ENCODE data around the gene KMO. TPM values are rescaled to one million over a fixed set of nuclear protein-coding genes. Genes with fewer than 3 reads are reported as not detected.
A peak's percentile ranks its signal among the peaks of the same experiment; 100 is the strongest.

The KMO gene
- total RNA-seq, 1 donor from 2014 or later, result not detected

DNA sequence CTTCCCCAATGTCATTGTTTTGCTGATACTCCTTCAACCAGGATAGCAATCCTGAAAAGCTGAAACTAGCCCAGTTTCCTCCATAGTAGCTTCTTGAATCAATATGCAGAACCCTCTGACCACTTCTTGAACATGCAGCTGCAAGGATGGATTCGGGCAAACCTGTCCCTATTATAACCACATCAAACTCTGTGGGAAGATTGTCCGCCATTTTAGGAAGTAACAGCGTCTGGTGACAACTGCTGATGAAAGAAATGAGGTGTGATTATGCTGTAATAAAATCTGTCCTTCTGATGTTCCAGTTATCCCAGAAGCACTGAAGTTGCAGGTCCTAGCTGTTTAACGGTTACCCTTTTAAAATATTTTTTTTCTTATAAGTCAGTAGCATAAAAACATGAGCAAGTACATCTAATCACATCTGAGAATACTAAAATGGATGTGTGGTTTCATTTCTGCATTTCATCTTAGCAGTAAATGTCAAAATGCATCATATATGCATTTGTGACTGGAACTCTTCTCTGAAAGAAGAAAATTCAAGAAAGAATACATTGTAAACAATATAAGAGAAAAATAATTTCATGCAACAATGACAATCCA, 103.5 kb downstream of the KMO start:
- Histone ChIP-seq H3K4me1 (peaks cover 18% of the 10 kb centered on the region), H3K27me3 (no peaks in the 10 kb centered on the region), H3K4me3 (no peak overlapping the region), H3K9ac (no peak overlapping the region), H4K20me1 (ENCODE audit: low read depth) (peaks cover 28% of the 10 kb centered on the region), H3K4me2 (no peak overlapping the region), H3K27ac (no peak overlapping the region), H2AFZ (replicated peaks) (no peak overlapping the region), H3K9me3 (ENCODE audit: low read depth) (no peaks in the 10 kb centered on the region), H3F3A (ENCODE audit: low read depth) (no peaks in the 10 kb centered on the region), H3K36me3 (peaks cover 7% of the 10 kb centered on the region), H3K79me2 (ENCODE audit: low read depth) (peaks cover 87% of the 10 kb centered on the region)
- Mint-ChIP-seq H3K4me1 (peaks cover 21% of the 10 kb centered on the region), H3K4me3 (no peak overlapping the region), H3K9me3 (peaks cover 31% of the 10 kb centered on the region), H3K27ac (no peak overlapping the region), H3K27me3 (ENCODE audit: insufficient read depth, low read depth) (no peaks in the 10 kb centered on the region), H3K36me3 (peaks cover 61% of the 10 kb centered on the region)
- DNase-seq (ENCODE audit: low spot score), result no peak
- TF ChIP-seq CTCF (IDR thresholded peaks at IDR 0.05) (no peak), EZH2phosphoT487 (IDR thresholded peaks at IDR 0.05) (no peak), EZH2 (IDR thresholded peaks at IDR 0.05) (no peak)

- no peak overlapping the region for H3K27ac ChIP-seq
- no peaks in the 10 kb centered on the region for H3K27me3 ChIP-seq
- H3F3A ChIP-seq (ENCODE audit: low read depth), result no peaks in the 10 kb centered on the region
- no peaks in the 10 kb centered on the region for H3K9me3 ChIP-seq (ENCODE audit: low read depth)
- H2AFZ ChIP-seq (replicated peaks), result no peak overlapping the region
- H3K36me3 ChIP-seq, result peaks cover 7% of the 10 kb centered on the region
- peaks cover 24% of the 10 kb centered on the region for H4K20me1 ChIP-seq (ENCODE audit: low read depth)
- H3K4me3 Mint-ChIP-seq, result no peak overlapping the region
- peaks cover 80% of the 10 kb centered on the region for H3K79me2 ChIP-seq (ENCODE audit: low read depth)
- H3K9me3 Mint-ChIP-seq, result peaks cover 31% of the 10 kb centered on the region
- peaks cover 22% of the 10 kb centered on the region for H3K4me1 Mint-ChIP-seq
- H3K27ac Mint-ChIP-seq, result no peak overlapping the region
- TF ChIP-seq CTCF (IDR thresholded peaks at IDR 0.05) (no peak), EZH2 (IDR thresholded peaks at IDR 0.05) (no peak), EZH2phosphoT487 (IDR thresholded peaks at IDR 0.05) (no peak)
- H3K4me1 ChIP-seq, result peaks cover 18% of the 10 kb centered on the region
- no peak overlapping the region for H3K9ac ChIP-seq
- H3K4me2 ChIP-seq, result no peak overlapping the region
- peaks cover 60% of the 10 kb centered on the region for H3K36me3 Mint-ChIP-seq
- no peak for DNase-seq (ENCODE audit: low spot score)
- no peak overlapping the region for H3K4me3 ChIP-seq
- no peaks in the 10 kb centered on the region for H3K27me3 Mint-ChIP-seq (ENCODE audit: insufficient read depth, low read depth)
Measured at GRCh38 chr1:241636291-241636690, 104.1 kb downstream of the KMO start.

DNA sequence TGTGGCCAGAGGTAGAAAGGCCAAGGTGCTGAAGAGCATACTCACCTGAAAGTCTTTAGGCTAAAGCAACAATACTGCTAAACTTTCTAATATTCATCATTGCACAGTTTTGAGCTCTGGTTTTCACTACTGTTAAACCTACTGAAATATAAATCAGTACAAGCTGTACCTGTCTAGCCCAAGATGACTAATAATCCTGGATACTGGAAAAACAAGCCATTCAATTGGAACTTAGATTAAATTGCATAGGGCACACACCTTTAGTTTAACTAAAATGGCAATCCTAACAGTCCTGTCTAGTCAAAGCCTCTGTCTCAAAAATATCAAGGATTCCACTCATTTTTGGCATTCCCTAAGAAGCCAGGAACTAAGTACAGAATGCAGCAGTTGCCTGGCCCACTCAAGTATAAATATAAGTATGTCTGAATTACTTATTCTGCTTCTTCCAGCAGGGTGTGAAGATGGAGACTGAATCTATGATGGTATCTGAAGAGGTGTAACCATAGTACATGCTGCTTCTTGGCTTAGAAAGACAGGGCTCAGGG, 104.9 kb downstream of the KMO start:
- no peak for TF ChIP-seq EZH2 (IDR thresholded peaks at IDR 0.05)
- no peak for TF ChIP-seq EZH2phosphoT487 (IDR thresholded peaks at IDR 0.05)
- no peak for TF ChIP-seq CTCF (IDR thresholded peaks at IDR 0.05)

More for the DNA sequence above, 104.9 kb downstream of the KMO start:
- H3K79me2 ChIP-seq (ENCODE audit: low read depth), result peaks cover 73% of the 10 kb centered on the region
- peaks cover 24% of the 10 kb centered on the region for H4K20me1 ChIP-seq (ENCODE audit: low read depth)
- H3K9ac ChIP-seq, result no peak overlapping the region
- H3K4me3 Mint-ChIP-seq, result peak overlapping the region; percentile 91
- H3K36me3 ChIP-seq, result peaks cover 7% of the 10 kb centered on the region
- no peaks in the 10 kb centered on the region for H3K27me3 ChIP-seq
- H3K4me1 Mint-ChIP-seq, result peaks cover 22% of the 10 kb centered on the region
- no peak overlapping the region for H2AFZ ChIP-seq (replicated peaks)
- H3F3A ChIP-seq (ENCODE audit: low read depth), result no peaks in the 10 kb centered on the region
- H3K4me1 ChIP-seq, result peaks cover 18% of the 10 kb centered on the region
- peak overlapping the region; percentile 82 for H3K4me3 ChIP-seq
- H3K27ac ChIP-seq, result no peak overlapping the region
- peak overlapping the region; percentile 97 for H3K4me2 ChIP-seq
- H3K36me3 Mint-ChIP-seq, result peaks cover 54% of the 10 kb centered on the region
- no peak for DNase-seq (ENCODE audit: low spot score)
- H3K9me3 Mint-ChIP-seq, result peaks cover 33% of the 10 kb centered on the region
- H3K9me3 ChIP-seq (ENCODE audit: low read depth), result no peaks in the 10 kb centered on the region
- no peak overlapping the region for H3K27ac Mint-ChIP-seq
- H3K27me3 Mint-ChIP-seq (ENCODE audit: insufficient read depth, low read depth), result no peaks in the 10 kb centered on the region

All from neural progenitor cell (in vitro differentiated cells).